Retinal pigment epithelial cell (primary cell): ENCODE measurements around the gene GNAT2.

Experiments
- DNase-seq: peaks from one replicate; pipeline ENCODE4 v3.0.0-alpha.2; 2010; ENCODE audit warnings: low read depth
- H3K4me3 ChIP-seq: 2 replicates; pipeline ENCODE4 v1.5.1; 2011; ENCODE audit warnings: mild to moderate bottlenecking, low read length, control low read depth, moderate library complexity
- TF ChIP-seq, protein P1 (sequence below): conservative IDR thresholded peaks from 2 replicates; pipeline ENCODE4 v1.5.1; 2011; ENCODE audit warnings: low read depth, low read length, control low read depth, inconsistent platforms

The GNAT2 gene

DNA sequence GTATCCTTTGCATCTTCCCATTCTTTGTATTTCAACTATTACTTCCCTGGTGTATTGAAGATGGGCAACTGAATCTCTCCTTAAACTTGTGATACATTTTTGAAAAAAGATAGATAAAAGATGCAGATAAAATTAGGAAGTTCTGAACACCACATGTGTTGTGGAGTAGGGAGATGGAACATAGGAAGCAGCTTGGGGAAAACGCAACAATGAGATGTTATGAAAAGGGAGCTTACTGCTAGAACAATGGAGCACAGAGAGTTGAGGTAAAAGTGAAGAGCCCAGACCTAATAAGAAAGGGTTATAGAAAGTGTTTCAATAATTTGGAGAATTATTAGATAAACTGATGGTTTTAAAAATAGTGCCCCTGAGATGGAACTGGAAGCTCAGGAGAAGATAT lies 50.1 kb downstream of the GNAT2 start:
- no peak overlapping the region for H3K4me3 ChIP-seq
- DNase-seq: no peak
- TF ChIP-seq, protein P1, sequence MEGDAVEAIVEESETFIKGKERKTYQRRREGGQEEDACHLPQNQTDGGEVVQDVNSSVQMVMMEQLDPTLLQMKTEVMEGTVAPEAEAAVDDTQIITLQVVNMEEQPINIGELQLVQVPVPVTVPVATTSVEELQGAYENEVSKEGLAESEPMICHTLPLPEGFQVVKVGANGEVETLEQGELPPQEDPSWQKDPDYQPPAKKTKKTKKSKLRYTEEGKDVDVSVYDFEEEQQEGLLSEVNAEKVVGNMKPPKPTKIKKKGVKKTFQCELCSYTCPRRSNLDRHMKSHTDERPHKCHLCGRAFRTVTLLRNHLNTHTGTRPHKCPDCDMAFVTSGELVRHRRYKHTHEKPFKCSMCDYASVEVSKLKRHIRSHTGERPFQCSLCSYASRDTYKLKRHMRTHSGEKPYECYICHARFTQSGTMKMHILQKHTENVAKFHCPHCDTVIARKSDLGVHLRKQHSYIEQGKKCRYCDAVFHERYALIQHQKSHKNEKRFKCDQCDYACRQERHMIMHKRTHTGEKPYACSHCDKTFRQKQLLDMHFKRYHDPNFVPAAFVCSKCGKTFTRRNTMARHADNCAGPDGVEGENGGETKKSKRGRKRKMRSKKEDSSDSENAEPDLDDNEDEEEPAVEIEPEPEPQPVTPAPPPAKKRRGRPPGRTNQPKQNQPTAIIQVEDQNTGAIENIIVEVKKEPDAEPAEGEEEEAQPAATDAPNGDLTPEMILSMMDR: no peak

DNA sequence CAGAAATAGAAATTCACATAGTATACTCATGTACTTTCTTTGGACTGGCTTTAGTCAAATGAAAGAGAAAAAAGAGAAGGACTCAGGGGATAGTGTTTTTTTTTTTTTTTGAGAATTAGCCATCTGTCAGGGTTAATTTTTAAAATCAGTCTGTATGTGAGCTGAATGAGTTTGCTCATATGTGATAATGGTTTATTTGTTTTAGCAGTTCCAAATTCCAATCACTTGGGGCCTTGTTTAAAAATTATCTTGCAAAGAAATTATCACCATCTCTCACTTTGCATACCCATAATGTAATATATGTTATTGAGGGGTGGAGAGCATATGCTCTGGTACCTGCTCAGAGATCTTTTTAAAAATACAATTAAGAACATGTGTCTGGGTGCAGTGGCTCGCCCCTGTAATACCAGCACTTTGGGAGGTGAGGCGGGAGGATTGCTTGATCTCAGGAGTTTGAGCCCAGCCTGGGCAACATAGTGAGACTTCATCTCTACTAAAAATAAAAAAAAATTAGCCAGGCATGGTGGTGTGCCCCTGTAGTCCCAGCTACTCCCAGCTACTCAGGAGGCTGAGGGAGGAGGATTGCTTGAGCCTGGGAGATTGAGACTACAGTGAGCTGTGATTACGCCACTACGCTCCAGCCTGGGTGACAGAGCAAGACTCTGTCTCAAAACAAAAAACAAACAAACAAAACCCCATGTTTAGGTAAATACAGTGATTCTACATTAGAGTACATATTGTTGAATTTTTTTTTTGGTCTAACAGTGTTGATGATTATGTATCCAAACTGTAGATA lies 51.3 kb downstream of the GNAT2 start:
- TF ChIP-seq, protein P1: no peak
- no peak overlapping the region for H3K4me3 ChIP-seq
- no peak for DNase-seq

DNA sequence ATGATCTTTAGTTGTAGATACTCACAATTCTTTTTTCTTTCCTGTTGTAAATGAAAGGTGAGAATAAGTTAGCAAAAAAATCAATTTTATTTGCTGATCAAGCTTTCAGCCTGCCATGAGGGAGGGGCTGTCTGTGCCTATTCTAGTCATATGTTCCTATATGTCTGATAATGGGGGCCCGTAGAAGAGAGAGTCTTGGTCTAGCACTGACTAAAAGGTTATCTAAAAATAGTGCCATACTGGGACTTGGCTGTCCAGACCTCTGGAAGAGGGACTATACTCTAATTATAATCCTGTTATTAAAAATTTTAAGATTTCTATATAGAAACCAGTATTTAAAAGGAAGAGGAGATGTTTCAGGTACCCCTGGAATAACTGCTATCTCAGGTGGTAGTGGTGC lies 52.4 kb downstream of the GNAT2 start:
- no peak for DNase-seq
- TF ChIP-seq, protein P1: no peak
- H3K4me3 ChIP-seq: no peak overlapping the region

DNA sequence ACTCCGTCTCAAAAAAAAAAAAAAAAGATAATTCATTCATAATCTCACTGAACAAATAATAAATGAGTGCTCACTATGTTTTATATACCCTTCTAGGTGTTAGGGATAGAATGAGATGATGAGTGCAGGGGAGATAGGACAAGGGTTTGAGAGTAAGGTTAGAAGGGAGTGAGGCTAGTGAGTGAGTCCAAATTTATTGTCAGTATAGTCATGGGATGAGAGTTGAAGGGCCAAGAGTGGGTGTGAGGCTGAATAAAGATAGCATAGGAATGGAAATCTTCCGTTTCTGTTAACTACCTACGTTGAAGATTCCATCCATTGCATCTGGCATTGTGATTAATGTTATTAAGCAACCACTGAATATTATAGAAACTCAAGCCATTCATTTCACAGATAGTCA lies 54.2 kb downstream of the GNAT2 start:
- DNase-seq: no peak
- no peak overlapping the region for H3K4me3 ChIP-seq
- TF ChIP-seq, protein P1: no peak

DNA sequence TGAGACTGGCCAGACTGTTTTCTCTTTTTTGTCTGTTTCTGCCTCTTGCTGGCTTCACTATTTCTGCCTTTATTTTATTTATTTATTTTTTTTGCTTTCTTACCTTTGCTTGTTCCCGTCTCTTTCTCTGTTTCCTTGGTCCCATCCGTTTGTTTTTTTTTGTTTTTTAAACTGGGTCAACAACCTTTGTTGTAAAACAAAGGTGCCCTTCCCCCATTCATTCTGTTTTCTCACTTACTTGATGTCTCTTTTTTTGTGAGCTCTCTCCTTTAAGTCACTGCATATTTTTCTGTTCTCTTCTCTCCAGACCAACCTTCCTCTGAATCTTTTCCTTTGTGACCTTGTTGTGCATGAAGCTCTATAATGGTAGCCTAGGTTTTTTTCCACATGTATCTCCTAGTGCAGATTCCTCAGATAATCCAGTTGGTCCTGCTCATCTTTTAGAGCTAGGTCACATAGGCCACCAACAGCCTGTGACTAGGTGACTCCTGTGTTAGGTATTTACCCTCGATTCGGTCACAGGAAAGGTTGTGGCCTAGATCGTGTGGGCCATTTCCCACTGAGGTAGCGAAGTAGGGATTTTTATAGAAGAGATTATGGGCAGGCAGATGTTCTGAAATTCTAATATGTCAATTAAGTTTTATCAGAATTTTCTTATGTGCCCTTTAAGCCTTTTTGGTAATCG lies 55.1 kb downstream of the GNAT2 start:
- no peak overlapping the region for H3K4me3 ChIP-seq
- TF ChIP-seq, protein P1: no peak
- no peak for DNase-seq

DNA sequence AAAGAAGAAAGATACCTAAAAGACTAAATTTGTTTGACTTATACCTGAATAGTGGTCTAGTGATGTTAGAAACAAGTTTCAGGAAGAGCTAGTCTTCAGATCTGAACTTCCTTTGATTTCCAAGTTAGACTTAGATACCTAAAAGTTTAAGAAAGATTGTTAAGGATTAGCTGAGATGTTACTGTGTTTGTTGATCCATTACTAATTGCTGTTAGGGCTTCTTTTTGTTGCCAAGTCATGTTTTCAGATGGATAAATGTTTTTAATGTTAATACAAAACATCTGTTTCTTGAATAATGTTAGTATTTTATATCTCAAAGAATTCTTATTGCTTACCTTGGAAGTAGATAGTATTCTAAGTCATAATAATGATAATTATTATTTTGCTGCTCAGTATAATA lies 59.4 kb downstream of the GNAT2 start:
- no peak for DNase-seq
- TF ChIP-seq, protein P1: no peak
- no peak overlapping the region for H3K4me3 ChIP-seq

DNA sequence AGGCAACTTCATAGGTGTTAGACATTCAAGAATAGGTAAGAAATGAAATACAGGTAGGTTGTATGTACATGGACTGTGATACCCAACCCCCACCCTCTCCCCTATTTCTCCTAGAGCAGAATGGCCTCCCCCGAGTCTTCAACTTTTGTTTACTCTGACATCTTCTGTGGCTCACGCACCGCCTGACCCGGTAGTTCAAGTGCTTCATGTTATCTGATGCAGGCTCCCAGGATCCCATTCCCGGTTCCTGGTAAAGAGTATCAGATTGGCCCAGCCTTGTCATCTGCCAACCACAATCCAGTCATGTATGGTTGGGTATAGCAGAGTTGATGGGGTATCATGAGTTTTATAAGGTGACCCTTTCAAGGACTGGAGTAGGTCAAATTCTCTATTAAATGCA lies 61.9 kb downstream of the GNAT2 start:
- no peak overlapping the region for H3K4me3 ChIP-seq
- no peak for DNase-seq
- TF ChIP-seq, protein P1: no peak
